Esophagus muscularis mucosa (tissue), 3 donors: ENCODE results near the gene EIF4G2.

Experiments
- CTCF ChIP-seq, 3 experiments: fragments of 200-600 bp in 2 of 3; fragments of 450-650 bp in 1 of 3; sonication (generic) in 2 of 3; IDR thresholded peaks; one replicate each; pipeline ENCODE4 v1.5.1; 2017 to 2019; ENCODE audit warnings: antibody characterized with exemption in 3 of 3, mild to moderate bottlenecking in 2 of 3, moderate library complexity in 1 of 3
- POLR2AphosphoS5 ChIP-seq, 2 donors: sonication (generic); formaldehyde crosslinking; IDR thresholded peaks; one replicate each; pipeline ENCODE4 v1.6.1; 2017; ENCODE audit warnings: antibody characterized with exemption in 2 of 2

- TF ChIP-seq CTCF (IDR thresholded peaks at IDR 0.05) (no peak), POLR2AphosphoS5 (IDR thresholded peaks at IDR 0.05) (no peak)
These were observed 30.2 kb upstream of the EIF4G2 start for GRCh38 chr11:10838881-10839280.
